Panc1 (cell line): ENCODE data around the gene PMS2.
"Not testable (repeated sequence)": the region's sequence is repeated elsewhere in the genome, so short reads cannot be mapped to it uniquely, and the experiment has no call there.

ENCODE experiments used
- CTCF ChIP-seq: fragments of 450-650 bp; IDR thresholded peaks from 2 replicates; pipeline ENCODE4 v1.5.1; 2017; ENCODE audit warnings: mild to moderate bottlenecking
- SIN3A ChIP-seq: IDR thresholded peaks from 2 replicates; pipeline ENCODE4 v1.6.1; 2012; ENCODE audit warnings: low read depth, mild to moderate bottlenecking, low read length, moderate library complexity, borderline replicate concordance; ENCODE audit not compliant: insufficient read depth
- TF ChIP-seq, protein P1 (sequence below), 2 experiments: IDR thresholded peaks; 2 replicates each; pipeline ENCODE4 v1.6.1; 2011 to 2012; ENCODE audit warnings: low read depth in 2 of 2, control low read depth in 1 of 2, low read length in 1 of 2, mild to moderate bottlenecking in 1 of 2, moderate library complexity in 1 of 2; ENCODE audit not compliant: insufficient read depth in 1 of 2

- not testable (repeated sequence) for TF ChIP-seq CTCF, SIN3A
- TF ChIP-seq, protein P1, sequence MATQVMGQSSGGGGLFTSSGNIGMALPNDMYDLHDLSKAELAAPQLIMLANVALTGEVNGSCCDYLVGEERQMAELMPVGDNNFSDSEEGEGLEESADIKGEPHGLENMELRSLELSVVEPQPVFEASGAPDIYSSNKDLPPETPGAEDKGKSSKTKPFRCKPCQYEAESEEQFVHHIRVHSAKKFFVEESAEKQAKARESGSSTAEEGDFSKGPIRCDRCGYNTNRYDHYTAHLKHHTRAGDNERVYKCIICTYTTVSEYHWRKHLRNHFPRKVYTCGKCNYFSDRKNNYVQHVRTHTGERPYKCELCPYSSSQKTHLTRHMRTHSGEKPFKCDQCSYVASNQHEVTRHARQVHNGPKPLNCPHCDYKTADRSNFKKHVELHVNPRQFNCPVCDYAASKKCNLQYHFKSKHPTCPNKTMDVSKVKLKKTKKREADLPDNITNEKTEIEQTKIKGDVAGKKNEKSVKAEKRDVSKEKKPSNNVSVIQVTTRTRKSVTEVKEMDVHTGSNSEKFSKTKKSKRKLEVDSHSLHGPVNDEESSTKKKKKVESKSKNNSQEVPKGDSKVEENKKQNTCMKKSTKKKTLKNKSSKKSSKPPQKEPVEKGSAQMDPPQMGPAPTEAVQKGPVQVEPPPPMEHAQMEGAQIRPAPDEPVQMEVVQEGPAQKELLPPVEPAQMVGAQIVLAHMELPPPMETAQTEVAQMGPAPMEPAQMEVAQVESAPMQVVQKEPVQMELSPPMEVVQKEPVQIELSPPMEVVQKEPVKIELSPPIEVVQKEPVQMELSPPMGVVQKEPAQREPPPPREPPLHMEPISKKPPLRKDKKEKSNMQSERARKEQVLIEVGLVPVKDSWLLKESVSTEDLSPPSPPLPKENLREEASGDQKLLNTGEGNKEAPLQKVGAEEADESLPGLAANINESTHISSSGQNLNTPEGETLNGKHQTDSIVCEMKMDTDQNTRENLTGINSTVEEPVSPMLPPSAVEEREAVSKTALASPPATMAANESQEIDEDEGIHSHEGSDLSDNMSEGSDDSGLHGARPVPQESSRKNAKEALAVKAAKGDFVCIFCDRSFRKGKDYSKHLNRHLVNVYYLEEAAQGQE (IDR thresholded peaks at IDR 0.05; ENCODE audit: insufficient read depth in 1 of 2, low read depth in 2 of 2, low read length in 1 of 2), result not testable (repeated sequence)
These were observed 77.6 kb downstream of the PMS2 start for GRCh38 chr7:5931250-5931649.
